KG1 (cell line): Measurements from ENCODE around the gene EXOC4.

Source experiments
- DNase-seq: peaks from one replicate; lab custom pipeline; 2025; lab: John Stamatoyannopoulos, UW

Gene EXOC4

GRCh38 chr7:133790911-133791310, 538.0 kb downstream of the EXOC4 start:
- no peak for DNase-seq

DNA sequence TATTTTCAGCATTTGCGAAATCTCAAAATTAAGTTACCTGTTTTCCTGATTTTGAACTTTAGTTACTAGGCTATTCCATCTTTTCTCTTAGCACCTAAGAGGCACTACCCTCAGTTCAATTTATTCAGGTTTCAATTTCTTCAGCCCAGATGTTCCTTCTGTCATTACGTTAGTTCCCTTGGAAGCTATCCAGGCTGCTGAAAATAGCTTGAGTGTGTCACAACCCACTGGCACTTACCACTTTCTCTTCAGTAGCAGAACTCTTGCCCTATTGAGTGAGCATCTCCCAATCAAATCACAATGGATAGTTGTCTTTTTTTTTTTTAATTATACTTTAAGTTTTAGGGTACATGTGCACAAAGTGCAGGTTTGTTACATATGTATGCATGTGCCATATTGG, 541.6 kb downstream of the EXOC4 start:
- no peak for DNase-seq

DNA sequence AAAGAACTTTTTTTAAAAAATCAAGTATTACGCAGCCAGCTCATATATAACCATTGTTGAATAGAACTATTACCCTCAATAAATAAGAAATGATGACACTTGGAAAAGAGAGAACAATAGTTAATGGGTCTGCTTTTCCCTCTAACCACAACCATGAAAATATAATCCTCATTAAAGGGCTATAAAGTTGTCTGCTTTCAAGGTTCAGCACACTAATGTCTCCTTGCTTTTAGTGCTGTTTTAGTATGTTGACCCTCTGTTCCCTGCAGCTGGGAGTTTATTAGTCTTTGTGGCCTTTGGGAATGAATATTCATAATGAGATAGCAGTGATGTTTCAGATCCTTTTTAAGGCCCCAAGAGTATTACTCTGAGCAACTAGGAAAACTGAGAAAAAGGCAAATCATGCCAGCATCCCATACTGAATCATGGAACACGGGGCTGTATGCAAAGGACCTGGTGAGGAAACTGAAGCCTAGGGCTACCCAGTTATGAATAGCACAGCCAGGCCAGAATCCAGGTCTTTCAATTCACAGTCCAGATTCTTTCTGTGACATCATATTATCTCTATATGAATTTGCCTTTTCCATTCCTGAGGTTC, 542.3 kb downstream of the EXOC4 start:
- DNase-seq, result no peak

GRCh38 chr7:133796782-133797745, 544.2 kb downstream of the EXOC4 start:
- DNase-seq, result no peak

DNA sequence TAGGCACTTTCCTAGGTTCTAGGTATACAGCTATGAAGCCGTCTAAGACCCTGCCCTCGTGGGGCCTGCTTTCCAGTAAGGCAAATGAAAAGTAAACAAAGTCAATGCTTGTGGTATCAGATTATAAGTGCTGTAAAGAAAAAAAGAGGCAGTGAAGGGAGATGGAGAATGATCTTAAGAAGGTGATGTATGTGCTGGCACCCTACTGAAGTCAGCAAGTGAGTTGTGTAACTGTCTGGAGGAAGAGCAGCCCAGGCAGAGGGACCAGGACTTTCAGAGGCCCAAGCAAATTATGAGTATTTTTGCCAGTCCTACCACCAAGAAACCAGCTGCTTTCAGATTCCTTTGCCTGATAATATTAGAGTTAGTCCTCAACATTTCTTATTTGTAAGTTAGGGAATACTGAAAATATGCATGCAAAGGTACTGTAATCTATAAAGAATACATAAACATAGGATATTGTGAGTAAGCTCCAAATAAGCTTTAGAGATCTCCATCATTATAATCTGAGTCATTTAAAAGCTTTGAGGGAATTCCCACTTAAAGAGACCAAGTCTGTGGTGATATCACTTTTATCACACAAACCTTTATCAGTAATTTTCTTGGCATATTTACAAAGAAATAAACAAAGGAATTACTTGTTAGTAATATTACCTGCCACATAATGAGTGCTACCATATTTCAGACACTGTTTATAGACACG, 545.1 kb downstream of the EXOC4 start:
- no peak for DNase-seq

DNA sequence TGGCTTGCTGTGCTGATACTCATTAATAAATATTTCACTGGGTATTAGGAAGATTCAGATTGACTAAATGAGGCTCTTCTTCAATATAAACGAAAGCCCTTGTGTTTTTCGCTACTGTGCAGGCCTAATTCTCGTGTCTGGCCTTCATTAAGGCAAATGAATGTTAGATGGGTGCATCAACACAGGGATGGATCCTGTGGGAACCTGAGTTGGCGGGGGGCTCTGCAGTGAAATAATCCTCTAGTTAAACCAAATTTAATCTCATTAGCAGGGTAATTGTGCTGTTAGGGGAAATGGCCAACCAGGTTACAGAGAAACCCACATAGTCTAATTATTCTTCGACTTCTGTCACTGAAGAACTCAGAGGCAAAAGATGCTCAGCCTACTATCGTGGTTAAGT, 548.5 kb downstream of the EXOC4 start:
- DNase-seq, result no peak

- no peak for DNase-seq
Measured at GRCh38 chr7:133804127-133804526, 551.2 kb downstream of the EXOC4 start.

DNA sequence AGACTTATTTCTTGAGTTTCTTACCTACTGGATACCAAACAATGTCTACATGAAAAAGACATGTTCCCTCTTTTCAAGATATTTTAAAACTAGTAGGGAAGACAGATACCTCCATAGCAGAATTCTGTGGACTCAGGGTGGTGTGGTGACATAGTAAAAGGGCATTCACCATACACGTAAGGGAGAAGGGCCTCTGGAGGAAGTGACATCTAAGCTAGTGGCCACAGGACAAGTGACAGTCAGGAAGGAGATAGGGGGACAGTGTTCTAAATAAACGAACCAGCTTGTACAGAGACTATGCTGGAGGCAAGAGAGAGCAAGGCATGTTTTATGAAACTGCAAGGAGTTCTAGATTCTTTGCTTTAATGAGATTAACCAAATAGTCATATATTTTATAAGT, 552.5 kb downstream of the EXOC4 start:
- DNase-seq, result no peak

GRCh38 chr7:133807624-133808492, 555.0 kb downstream of the EXOC4 start:
- DNase-seq, result no peak

GRCh38 chr7:133808493-133808866, 555.6 kb downstream of the EXOC4 start:
- no peak for DNase-seq

DNA sequence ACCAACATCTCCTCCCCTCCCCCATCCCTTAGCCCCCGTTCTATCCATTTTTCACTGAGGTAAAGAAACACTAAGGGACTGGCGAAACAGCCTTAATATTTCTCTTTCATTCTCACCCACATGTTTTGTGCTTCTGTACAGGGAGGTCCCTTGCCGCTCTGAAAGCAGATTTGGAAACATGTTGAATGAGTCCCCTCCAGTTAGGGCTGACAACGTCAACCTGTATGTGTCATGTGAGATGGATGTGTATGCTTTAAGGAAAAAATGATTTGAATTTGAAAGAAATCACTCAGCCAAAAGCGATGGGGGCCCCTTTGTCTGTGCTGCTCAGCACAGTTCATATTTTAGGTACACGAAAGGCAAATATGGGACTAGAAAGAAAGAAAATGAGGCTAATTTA, 560.0 kb downstream of the EXOC4 start:
- DNase-seq, result no peak

- DNase-seq, result no peak
Measured at GRCh38 chr7:133815611-133816210, 562.8 kb downstream of the EXOC4 start.

DNA sequence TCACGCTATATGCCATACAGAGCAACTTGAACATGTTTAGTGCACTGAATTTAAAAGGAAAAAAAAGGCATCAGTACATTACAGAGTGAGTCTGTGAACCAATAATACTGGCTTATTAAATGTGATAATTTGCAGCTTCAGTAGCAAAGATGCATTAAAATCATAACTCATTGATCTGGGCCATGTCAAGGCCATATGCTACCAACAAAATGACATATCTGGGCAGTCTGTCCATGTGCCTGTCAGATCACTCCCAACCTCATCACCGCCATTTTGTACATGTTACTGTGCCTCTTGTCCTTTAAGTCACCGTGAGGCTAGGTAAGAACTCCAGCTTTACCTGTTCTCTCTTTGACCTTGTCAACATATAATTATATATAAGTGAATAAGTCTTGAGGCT, 566.8 kb downstream of the EXOC4 start:
- no peak for DNase-seq

DNA sequence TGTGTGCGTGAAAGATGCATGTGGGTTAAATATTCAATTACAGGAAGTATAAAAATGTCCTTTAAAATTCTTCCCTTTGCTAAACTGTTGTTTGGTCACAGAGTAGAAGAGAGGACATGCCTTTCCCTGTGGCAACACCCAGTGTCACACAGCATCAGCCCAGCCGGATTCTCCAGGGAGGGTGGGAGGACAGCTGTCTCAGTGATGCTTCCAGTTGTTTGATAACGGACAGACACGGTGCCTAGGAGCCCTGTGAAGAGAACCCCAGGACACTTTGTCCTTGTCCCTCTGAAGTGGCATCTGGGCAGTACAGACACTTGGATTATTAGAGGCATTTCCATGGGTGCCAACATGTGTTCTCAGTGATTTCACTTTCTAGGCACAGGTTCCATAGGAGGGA, 567.7 kb downstream of the EXOC4 start:
- no peak for DNase-seq

GRCh38 chr7:133821171-133821570, 568.3 kb downstream of the EXOC4 start:
- DNase-seq, result no peak

GRCh38 chr7:133822001-133822641, 569.2 kb downstream of the EXOC4 start:
- no peak for DNase-seq

- no peak for DNase-seq
Measured at GRCh38 chr7:133822868-133823552, 570.1 kb downstream of the EXOC4 start.

DNA sequence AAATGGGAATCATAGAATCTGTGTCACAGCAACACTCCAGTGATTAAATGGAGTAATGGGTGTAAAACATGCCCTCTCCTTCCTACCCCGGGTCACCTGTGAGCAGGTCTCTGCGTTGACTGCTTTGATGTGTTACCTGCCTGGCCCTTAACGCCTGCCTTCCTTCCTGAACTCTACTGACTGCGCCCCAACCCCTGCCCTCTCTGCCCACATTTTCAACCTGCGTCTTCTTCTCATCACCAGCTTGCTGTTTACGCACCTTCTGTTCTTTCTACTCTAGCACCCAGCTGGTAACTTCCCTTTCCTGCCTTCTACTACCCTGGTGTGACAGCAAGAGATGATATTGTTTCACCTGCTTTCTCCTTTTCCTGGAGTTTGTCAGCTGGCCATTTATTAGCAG, 571.3 kb downstream of the EXOC4 start:
- DNase-seq, result no peak

DNA sequence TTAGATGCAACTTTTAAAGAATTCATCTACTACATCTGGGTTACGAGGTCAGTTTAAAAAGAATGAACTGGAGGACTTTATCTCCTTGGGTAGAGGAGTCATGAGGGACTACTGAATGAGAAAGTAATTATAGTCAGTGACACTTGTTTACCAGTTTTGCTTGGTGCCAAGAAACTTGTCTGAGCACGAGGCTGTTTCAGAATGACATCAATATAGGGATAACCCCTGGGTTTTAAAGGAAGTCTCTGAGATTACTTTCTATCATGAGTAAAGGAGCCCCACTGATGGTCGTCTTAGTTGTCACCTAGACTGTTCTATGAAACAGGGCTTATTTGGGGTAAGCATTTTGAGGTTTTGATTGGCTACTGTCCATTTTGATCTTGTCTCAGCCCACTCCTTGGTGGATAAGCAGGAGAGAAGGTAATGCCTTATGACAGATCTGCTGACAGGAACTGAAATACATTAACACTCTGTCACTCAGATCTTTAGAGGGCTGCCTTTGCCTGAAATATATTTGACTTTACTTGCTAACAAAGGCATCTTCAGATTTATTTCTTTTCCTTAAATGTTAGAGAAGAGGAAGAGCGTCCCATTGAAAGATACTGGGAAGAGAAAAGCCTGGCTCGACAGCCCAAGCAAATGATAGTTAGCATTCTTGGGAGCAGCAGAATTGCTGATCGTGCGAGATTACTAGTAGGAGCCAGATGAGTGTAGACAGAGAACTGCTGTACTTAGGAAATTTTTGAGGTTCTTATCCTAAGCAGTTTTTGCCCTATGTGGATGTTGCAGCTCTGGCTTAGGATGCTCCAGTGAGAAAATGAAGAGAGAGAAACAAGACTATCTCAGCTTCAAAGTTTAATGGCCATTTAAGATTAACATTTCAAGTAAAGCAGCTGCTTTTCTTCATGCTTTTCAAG, 575.1 kb downstream of the EXOC4 start:
- DNase-seq, result no peak
